ENCODE data around the gene SOBP. TPM values are rescaled to one million over a fixed set of nuclear protein-coding genes. Genes with fewer than 3 reads are reported as not detected.

SOBP gene
- total and polyA plus RNA-seq, 2 experiments from 2014 or later, result 1.5 to 3.0 TPM

DNA sequence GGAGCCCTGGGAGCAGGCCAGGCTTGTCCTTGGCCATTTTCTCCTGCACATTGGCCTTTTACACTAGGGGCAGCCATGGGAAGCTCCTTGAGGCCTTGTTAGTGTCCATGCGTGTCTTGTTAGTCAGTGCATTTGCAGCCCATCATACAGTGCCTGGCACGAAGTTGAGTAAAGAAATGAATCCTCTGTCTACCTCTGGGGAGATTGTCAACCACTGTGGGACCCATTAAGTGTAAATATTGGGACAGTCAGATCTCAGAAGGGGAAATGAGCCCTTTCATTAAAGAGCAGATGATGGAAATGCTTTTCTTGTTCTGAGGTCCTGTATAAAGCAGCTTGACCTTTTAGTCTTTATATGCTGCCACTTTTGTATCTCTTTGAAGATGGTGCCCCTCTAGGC is 33.9 kb downstream of the SOBP start (continued):
- TF ChIP-seq, protein P1, sequence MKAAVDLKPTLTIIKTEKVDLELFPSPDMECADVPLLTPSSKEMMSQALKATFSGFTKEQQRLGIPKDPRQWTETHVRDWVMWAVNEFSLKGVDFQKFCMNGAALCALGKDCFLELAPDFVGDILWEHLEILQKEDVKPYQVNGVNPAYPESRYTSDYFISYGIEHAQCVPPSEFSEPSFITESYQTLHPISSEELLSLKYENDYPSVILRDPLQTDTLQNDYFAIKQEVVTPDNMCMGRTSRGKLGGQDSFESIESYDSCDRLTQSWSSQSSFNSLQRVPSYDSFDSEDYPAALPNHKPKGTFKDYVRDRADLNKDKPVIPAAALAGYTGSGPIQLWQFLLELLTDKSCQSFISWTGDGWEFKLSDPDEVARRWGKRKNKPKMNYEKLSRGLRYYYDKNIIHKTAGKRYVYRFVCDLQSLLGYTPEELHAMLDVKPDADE (IDR thresholded peaks at IDR 0.05), result no peak
- TF ChIP-seq, protein P2, sequence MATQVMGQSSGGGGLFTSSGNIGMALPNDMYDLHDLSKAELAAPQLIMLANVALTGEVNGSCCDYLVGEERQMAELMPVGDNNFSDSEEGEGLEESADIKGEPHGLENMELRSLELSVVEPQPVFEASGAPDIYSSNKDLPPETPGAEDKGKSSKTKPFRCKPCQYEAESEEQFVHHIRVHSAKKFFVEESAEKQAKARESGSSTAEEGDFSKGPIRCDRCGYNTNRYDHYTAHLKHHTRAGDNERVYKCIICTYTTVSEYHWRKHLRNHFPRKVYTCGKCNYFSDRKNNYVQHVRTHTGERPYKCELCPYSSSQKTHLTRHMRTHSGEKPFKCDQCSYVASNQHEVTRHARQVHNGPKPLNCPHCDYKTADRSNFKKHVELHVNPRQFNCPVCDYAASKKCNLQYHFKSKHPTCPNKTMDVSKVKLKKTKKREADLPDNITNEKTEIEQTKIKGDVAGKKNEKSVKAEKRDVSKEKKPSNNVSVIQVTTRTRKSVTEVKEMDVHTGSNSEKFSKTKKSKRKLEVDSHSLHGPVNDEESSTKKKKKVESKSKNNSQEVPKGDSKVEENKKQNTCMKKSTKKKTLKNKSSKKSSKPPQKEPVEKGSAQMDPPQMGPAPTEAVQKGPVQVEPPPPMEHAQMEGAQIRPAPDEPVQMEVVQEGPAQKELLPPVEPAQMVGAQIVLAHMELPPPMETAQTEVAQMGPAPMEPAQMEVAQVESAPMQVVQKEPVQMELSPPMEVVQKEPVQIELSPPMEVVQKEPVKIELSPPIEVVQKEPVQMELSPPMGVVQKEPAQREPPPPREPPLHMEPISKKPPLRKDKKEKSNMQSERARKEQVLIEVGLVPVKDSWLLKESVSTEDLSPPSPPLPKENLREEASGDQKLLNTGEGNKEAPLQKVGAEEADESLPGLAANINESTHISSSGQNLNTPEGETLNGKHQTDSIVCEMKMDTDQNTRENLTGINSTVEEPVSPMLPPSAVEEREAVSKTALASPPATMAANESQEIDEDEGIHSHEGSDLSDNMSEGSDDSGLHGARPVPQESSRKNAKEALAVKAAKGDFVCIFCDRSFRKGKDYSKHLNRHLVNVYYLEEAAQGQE (IDR thresholded peaks at IDR 0.05; ENCODE audit: unreplicated experiment), result no peak
- TF ChIP-seq NANOG (IDR thresholded peaks at IDR 0.05; ENCODE audit: borderline replicate concordance) (no peak), ZNF114 (CRISPR knock-in tag; IDR thresholded peaks at IDR 0.05) (no peak)

DNA sequence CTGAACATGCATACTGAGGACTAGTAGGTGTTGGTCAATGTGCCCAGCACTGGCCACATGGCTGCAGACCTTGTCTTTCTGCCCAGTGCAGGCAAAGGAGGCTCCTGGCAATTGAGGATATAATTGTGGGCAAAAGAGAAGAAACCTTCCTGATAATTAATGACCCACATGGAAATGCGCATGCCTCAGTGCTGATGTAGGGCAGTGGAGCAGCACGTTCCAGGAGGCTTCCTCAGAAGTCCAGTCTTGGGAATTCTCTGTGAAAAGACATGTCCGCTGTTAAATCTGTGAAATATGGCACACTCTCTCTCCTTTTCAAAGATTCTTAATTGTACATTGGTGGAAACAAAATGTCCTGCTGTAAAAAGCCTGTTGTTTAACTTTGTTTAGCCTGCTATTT is 34.7 kb downstream of the SOBP start:
- H2AFZ ChIP-seq, result no peak overlapping the region
- DNase-seq (ENCODE audit: low spot score) (no peak), ATAC-seq (no peak)
- TF ChIP-seq ZNF114 (CRISPR knock-in tag; IDR thresholded peaks at IDR 0.05), result no peak
- no peak for TF ChIP-seq NANOG (IDR thresholded peaks at IDR 0.05; ENCODE audit: borderline replicate concordance)
- TF ChIP-seq, protein P3, sequence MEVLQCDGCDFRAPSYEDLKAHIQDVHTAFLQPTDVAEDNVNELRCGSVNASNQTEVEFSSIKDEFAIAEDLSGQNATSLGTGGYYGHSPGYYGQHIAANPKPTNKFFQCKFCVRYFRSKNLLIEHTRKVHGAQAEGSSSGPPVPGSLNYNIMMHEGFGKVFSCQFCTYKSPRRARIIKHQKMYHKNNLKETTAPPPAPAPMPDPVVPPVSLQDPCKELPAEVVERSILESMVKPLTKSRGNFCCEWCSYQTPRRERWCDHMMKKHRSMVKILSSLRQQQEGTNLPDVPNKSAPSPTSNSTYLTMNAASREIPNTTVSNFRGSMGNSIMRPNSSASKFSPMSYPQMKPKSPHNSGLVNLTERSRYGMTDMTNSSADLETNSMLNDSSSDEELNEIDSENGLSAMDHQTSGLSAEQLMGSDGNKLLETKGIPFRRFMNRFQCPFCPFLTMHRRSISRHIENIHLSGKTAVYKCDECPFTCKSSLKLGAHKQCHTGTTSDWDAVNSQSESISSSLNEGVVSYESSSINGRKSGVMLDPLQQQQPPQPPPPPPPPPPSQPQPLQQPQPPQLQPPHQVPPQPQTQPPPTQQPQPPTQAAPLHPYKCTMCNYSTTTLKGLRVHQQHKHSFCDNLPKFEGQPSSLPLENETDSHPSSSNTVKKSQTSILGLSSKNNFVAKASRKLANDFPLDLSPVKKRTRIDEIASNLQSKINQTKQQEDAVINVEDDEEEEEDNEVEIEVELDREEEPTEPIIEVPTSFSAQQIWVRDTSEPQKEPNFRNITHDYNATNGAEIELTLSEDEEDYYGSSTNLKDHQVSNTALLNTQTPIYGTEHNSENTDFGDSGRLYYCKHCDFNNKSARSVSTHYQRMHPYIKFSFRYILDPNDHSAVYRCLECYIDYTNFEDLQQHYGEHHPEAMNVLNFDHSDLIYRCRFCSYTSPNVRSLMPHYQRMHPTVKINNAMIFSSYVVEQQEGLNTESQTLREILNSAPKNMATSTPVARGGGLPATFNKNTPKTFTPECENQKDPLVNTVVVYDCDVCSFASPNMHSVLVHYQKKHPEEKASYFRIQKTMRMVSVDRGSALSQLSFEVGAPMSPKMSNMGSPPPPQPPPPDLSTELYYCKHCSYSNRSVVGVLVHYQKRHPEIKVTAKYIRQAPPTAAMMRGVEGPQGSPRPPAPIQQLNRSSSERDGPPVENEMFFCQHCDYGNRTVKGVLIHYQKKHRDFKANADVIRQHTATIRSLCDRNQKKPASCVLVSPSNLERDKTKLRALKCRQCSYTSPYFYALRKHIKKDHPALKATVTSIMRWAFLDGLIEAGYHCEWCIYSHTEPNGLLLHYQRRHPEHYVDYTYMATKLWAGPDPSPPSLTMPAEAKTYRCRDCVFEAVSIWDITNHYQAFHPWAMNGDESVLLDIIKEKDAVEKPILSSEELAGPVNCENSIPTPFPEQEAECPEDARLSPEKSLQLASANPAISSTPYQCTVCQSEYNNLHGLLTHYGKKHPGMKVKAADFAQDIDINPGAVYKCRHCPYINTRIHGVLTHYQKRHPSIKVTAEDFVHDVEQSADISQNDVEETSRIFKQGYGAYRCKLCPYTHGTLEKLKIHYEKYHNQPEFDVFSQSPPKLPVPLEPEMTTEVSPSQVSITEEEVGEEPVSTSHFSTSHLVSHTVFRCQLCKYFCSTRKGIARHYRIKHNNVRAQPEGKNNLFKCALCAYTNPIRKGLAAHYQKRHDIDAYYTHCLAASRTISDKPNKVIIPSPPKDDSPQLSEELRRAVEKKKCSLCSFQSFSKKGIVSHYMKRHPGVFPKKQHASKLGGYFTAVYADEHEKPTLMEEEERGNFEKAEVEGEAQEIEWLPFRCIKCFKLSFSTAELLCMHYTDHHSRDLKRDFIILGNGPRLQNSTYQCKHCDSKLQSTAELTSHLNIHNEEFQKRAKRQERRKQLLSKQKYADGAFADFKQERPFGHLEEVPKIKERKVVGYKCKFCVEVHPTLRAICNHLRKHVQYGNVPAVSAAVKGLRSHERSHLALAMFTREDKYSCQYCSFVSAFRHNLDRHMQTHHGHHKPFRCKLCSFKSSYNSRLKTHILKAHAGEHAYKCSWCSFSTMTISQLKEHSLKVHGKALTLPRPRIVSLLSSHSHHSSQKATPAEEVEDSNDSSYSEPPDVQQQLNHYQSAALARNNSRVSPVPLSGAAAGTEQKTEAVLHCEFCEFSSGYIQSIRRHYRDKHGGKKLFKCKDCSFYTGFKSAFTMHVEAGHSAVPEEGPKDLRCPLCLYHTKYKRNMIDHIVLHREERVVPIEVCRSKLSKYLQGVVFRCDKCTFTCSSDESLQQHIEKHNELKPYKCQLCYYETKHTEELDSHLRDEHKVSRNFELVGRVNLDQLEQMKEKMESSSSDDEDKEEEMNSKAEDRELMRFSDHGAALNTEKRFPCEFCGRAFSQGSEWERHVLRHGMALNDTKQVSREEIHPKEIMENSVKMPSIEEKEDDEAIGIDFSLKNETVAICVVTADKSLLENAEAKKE (CRISPR knock-in tag; IDR thresholded peaks at IDR 0.05), result no peak
- no peak for TF ChIP-seq JUNB (IDR thresholded peaks at IDR 0.05; ENCODE audit: unreplicated experiment)
- no peak for TF ChIP-seq POLR2AphosphoS5 (IDR thresholded peaks at IDR 0.05; ENCODE audit: low read depth)
- TF ChIP-seq, protein P4, sequence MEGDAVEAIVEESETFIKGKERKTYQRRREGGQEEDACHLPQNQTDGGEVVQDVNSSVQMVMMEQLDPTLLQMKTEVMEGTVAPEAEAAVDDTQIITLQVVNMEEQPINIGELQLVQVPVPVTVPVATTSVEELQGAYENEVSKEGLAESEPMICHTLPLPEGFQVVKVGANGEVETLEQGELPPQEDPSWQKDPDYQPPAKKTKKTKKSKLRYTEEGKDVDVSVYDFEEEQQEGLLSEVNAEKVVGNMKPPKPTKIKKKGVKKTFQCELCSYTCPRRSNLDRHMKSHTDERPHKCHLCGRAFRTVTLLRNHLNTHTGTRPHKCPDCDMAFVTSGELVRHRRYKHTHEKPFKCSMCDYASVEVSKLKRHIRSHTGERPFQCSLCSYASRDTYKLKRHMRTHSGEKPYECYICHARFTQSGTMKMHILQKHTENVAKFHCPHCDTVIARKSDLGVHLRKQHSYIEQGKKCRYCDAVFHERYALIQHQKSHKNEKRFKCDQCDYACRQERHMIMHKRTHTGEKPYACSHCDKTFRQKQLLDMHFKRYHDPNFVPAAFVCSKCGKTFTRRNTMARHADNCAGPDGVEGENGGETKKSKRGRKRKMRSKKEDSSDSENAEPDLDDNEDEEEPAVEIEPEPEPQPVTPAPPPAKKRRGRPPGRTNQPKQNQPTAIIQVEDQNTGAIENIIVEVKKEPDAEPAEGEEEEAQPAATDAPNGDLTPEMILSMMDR (conservative IDR thresholded peaks at IDR 0.05; ENCODE audit: low read depth in 2 of 2), result no peak
- TF ChIP-seq CREB1 (CRISPR knock-in tag; IDR thresholded peaks at IDR 0.05; ENCODE audit: low read depth), result no peak
- H3K9me3 Mint-ChIP-seq, result no peaks in the 10 kb centered on the region
- no peaks in the 10 kb centered on the region; the same call in 1 of the 2 replicates for H3K9me2 ChIP-seq (ENCODE audit: insufficient read depth)
- peaks cover 11% of the 10 kb centered on the region for H3K4me1 ChIP-seq (ENCODE audit: insufficient read depth)
- H3K27ac Mint-ChIP-seq, result no peak overlapping the region
- H3K27me3 ChIP-seq (ENCODE audit: insufficient read depth), result no peaks in the 10 kb centered on the region
- H3K4me3 ChIP-seq, result no peak overlapping the region
- H3K36me3 Mint-ChIP-seq (ENCODE audit: low read depth), result no peaks in the 10 kb centered on the region
- H3K79me2 ChIP-seq (replicated peaks; ENCODE audit: insufficient read depth), result no peaks in the 10 kb centered on the region
- H3K27me3 Mint-ChIP-seq (ENCODE audit: insufficient read depth, low read depth, poor library complexity), result no peaks in the 10 kb centered on the region
- no peaks in the 10 kb centered on the region for H3F3A ChIP-seq (replicated peaks; ENCODE audit: low read depth)
- H3K4me3 Mint-ChIP-seq, result no peak overlapping the region
- H3K4me1 Mint-ChIP-seq, result peaks cover 16% of the 10 kb centered on the region
- no peaks in the 10 kb centered on the region for H4K20me1 ChIP-seq (replicated peaks; ENCODE audit: insufficient read depth)
- no peak overlapping the region for H3K4me2 ChIP-seq
- no peak overlapping the region for H3K27ac ChIP-seq (ENCODE audit: low read depth)
- no peaks in the 10 kb centered on the region for H3K36me3 ChIP-seq (ENCODE audit: insufficient read depth)
